Thymus (tissue), 11 donors: ENCODE results near the gene XNDC1N. TPM values are rescaled to one million over a fixed set of nuclear protein-coding genes. Genes with fewer than 3 reads are reported as not detected.

Experiments
- DNase-seq, 9 donors: peaks; one replicate each; pipeline ENCODE4 v3.0.0-alpha.2; 2013; ENCODE audit warnings: low spot score in 9 of 9, low read depth in 6 of 9, missing footprints in 1 of 9
- H3K27ac ChIP-seq, 2 donors: one replicate each; pipeline ENCODE4 v1.5.1; 2013; ENCODE audit warnings: control low read depth in 1 of 2, low read depth in 1 of 2, low read length in 1 of 2, mild to moderate bottlenecking in 1 of 2, moderate library complexity in 1 of 2
- H3K27me3 ChIP-seq, 2 donors: one replicate each; pipeline ENCODE4 v1.5.1; 2013; ENCODE audit warnings: low read length in 1 of 2; ENCODE audit not compliant: control insufficient read depth in 2 of 2, insufficient read depth in 1 of 2
- H3K36me3 ChIP-seq, 2 donors: one replicate each; pipeline ENCODE4 v1.5.1; 2013; ENCODE audit warnings: low read length in 1 of 2, mild to moderate bottlenecking in 1 of 2, moderate library complexity in 1 of 2; ENCODE audit not compliant: control insufficient read depth in 2 of 2, insufficient read depth in 2 of 2
- H3K4me1 ChIP-seq, 2 donors: one replicate each; pipeline ENCODE4 v1.5.1; 2013; ENCODE audit warnings: low read length in 2 of 2; ENCODE audit not compliant: control insufficient read depth in 2 of 2, insufficient read depth in 2 of 2
- H3K4me3 ChIP-seq, 2 donors: one replicate each; pipeline ENCODE4 v1.5.1; 2013; ENCODE audit warnings: low read length in 2 of 2, control low read depth in 1 of 2, mild to moderate bottlenecking in 1 of 2
- H3K9me3 ChIP-seq, 2 donors: one replicate each; pipeline ENCODE4 v1.5.1; 2013; ENCODE audit warnings: low read length in 1 of 2, mild to moderate bottlenecking in 1 of 2; ENCODE audit not compliant: control insufficient read depth in 2 of 2, insufficient read depth in 1 of 2
- WGBS: extraction: QIAGEN DNeasy Blood & Tissue Kit; methylation state at CpG from one replicate; pipeline ENCODE4 v1.1.7; 2013; 5-methylcytosine and 5-hydroxymethylcytosine counted together
- polyA plus RNA-seq: library from polyadenylated mRNA; stranded (reverse); fragments of 200-250 nt; gene quantifications from one replicate; pipeline ENCODE4 v1.2.3, GENCODE V29; 2013
- total RNA-seq: library from RNA; stranded (reverse); fragments of 120-200 nt; gene quantifications from one replicate; pipeline ENCODE4 v1.2.4, GENCODE V29; 2013
- donor health status: healthy.

The XNDC1N gene
- total and polyA plus RNA-seq, 2 donors = 3.0 to 6.9 TPM

GRCh38 chr11:71955898-71956456, 27.6 kb upstream of the XNDC1N start:
- H3K4me3 ChIP-seq = no peak overlapping the region
- H3K4me1 ChIP-seq = no peaks in the 10 kb centered on the region
- DNase-seq = no peak
- no peaks in the 10 kb centered on the region for H3K9me3 ChIP-seq
- H3K27me3 ChIP-seq = no peaks in the 10 kb centered on the region
- 64% methylated on average over 3 of the region's 3 CpGs for WGBS
- H3K27ac ChIP-seq = no peak overlapping the region
- peaks cover 8 to 17% of the 10 kb centered on the region in 2 donors for H3K36me3 ChIP-seq

GRCh38 chr11:71951741-71952310, 23.4 kb upstream of the XNDC1N start:
- no peaks in the 10 kb centered on the region for H3K27me3 ChIP-seq
- no peaks in the 10 kb centered on the region for H3K36me3 ChIP-seq
- DNase-seq = no peak
- H3K9me3 ChIP-seq = no peaks in the 10 kb centered on the region
- 99% methylated on average over 4 of the region's 4 CpGs for WGBS
- H3K4me1 ChIP-seq = no peaks in the 10 kb centered on the region
- no peak overlapping the region for H3K27ac ChIP-seq
- no peak overlapping the region for H3K4me3 ChIP-seq

- no peaks in the 10 kb centered on the region for H3K27me3 ChIP-seq
- DNase-seq = no peak
- H3K36me3 ChIP-seq = peaks cover 0 to 3% of the 10 kb centered on the region in 2 donors
- H3K9me3 ChIP-seq = no peaks in the 10 kb centered on the region
- WGBS = 93% methylated on average over 6 of the region's 6 CpGs
- no peak overlapping the region for H3K27ac ChIP-seq
- H3K4me1 ChIP-seq = no peaks in the 10 kb centered on the region
- no peak overlapping the region for H3K4me3 ChIP-seq
These were observed 20.6 kb upstream of the XNDC1N start for GRCh38 chr11:71949034-71949433.

GRCh38 chr11:71948314-71949027, 20.1 kb upstream of the XNDC1N start:
- no peak overlapping the region for H3K4me3 ChIP-seq
- H3K9me3 ChIP-seq = no peaks in the 10 kb centered on the region
- WGBS = 94% methylated on average over 7 of the region's 7 CpGs
- peaks cover 0 to 3% of the 10 kb centered on the region in 2 donors for H3K36me3 ChIP-seq
- H3K4me1 ChIP-seq = no peaks in the 10 kb centered on the region
- no peaks in the 10 kb centered on the region for H3K27me3 ChIP-seq
- H3K27ac ChIP-seq = no peak overlapping the region
- DNase-seq = no peak

- Histone ChIP-seq H3K4me1 (no peaks in the 10 kb centered on the region), H3K27me3 (no peaks in the 10 kb centered on the region), H3K36me3 (peaks cover 0 to 3% of the 10 kb centered on the region in 2 donors), H3K9me3 (no peaks in the 10 kb centered on the region), H3K4me3 (no peak overlapping the region), H3K27ac (no peak overlapping the region)
- WGBS = 97% methylated on average over 3 of the region's 3 CpGs
- no peak for DNase-seq
These were observed 19.1 kb upstream of the XNDC1N start for GRCh38 chr11:71947498-71947897.

GRCh38 chr11:71946144-71946571, 17.8 kb upstream of the XNDC1N start:
- H3K36me3 ChIP-seq = peaks cover 0 to 3% of the 10 kb centered on the region in 2 donors
- H3K27me3 ChIP-seq = no peaks in the 10 kb centered on the region
- H3K4me1 ChIP-seq = no peaks in the 10 kb centered on the region
- DNase-seq = no peak
- no peak overlapping the region for H3K27ac ChIP-seq
- no peak overlapping the region for H3K4me3 ChIP-seq
- no peaks in the 10 kb centered on the region for H3K9me3 ChIP-seq
- 97% methylated on average over 2 of the region's 2 CpGs for WGBS

- H3K27ac ChIP-seq = no peak overlapping the region
- no peaks in the 10 kb centered on the region for H3K4me1 ChIP-seq
- H3K9me3 ChIP-seq = no peaks in the 10 kb centered on the region
- no peaks in the 10 kb centered on the region for H3K27me3 ChIP-seq
- H3K36me3 ChIP-seq = peaks cover 0 to 3% of the 10 kb centered on the region in 2 donors
- 98% methylated on average over 6 of the region's 6 CpGs for WGBS
- DNase-seq = no peak
- H3K4me3 ChIP-seq = no peak overlapping the region
These were observed 12.3 kb upstream of the XNDC1N start for GRCh38 chr11:71940561-71941219.

GRCh38 chr11:71937826-71938225, 9.4 kb upstream of the XNDC1N start:
- Histone ChIP-seq H3K4me3 (no peak overlapping the region), H3K9me3 (no peaks in the 10 kb centered on the region), H3K36me3 (no peaks in the 10 kb centered on the region), H3K27ac (no peak overlapping the region), H3K27me3 (no peaks in the 10 kb centered on the region), H3K4me1 (no peaks in the 10 kb centered on the region)
- WGBS = 97% methylated on average over 1 of the region's 1 CpG
- no peak for DNase-seq

- WGBS = 77% methylated on average over 5 of the region's 5 CpGs
- H3K4me3 ChIP-seq = no peak overlapping the region
- no peak for DNase-seq
- H3K27ac ChIP-seq = no peak overlapping the region
- H3K9me3 ChIP-seq = no peaks in the 10 kb centered on the region
- H3K4me1 ChIP-seq = no peaks in the 10 kb centered on the region
- H3K36me3 ChIP-seq = no peaks in the 10 kb centered on the region
- no peaks in the 10 kb centered on the region for H3K27me3 ChIP-seq
These were observed 8.4 kb upstream of the XNDC1N start for GRCh38 chr11:71936825-71937224.
